GM21515 (cell line): ENCODE measurements around the gene ZBTB11.
"Not testable (repeated sequence)": the region's sequence is repeated elsewhere in the genome, so short reads cannot be mapped to it uniquely, and the experiment has no call there.

Experiments
- ATAC-seq: cut with Tn5 transposase; IDR thresholded peaks from one replicate; pipeline ENCODE4 v1.9.1; 2021; ENCODE audit not compliant: unreplicated experiment

Gene ZBTB11

DNA sequence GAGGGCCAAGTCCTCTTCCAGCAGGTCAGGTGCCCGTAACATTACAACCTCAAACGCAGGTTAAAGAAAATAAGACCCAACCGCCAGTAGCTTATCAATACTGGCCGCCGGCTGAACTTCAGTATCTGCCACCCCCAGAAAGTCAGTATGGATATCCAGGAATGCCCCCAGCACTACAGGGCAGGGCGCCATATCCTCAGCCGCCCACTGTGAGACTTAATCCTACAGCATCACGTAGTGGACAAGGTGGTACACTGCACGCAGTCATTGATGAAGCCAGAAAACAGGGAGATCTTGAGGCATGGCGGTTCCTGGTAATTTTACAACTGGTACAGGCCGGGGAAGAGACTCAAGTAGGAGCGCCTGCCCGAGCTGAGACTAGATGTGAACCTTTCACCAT is 16.6 kb upstream of the ZBTB11 start:
- peak; percentile 87 for ATAC-seq

DNA sequence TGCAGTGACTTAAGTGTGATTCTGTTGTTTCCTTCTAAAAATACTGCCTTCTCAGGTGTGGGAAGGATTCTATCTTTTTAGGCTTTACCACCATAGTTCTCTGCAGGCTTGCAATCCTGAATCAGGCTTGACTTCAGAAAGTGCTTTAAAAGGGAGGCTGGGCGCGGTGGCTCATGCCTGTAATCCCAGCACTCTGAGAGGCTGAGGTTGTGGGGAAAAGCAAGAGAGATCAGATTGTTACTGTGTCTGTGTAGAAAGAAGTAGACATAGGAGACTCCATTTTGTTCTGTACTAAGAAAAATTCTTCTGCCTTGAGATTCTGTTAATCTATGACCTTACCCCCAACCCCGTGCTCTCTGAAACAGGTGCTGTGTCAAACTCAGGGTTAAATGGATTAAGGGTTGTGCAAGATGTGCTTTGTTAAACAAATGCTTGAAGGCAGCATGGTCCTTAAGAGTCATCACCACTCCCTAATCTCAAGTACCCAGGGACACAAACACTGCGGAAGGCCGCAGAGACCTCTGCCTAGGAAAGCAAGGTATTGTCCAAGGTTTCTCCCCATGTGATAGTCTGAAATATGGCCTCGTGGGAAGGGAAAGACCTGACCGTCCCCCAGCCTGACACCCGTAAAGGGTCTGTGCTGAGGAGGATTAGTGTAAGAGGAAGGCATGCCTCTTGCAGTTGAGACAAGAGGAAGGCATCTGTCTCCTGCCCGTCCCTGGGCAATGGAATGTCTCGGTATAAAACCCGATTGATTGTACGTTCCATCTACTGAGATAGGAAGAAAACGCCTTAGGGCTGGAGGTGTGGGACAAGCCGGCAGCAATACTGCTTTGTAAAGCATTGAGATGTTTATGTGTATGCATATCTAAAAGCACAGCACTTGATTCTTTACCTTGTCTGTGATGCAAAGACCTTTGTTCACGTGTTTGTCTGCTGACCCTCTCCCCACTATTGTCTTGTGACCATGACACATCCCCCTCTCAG is 15.0 kb upstream of the ZBTB11 start:
- not testable (repeated sequence) for ATAC-seq

DNA sequence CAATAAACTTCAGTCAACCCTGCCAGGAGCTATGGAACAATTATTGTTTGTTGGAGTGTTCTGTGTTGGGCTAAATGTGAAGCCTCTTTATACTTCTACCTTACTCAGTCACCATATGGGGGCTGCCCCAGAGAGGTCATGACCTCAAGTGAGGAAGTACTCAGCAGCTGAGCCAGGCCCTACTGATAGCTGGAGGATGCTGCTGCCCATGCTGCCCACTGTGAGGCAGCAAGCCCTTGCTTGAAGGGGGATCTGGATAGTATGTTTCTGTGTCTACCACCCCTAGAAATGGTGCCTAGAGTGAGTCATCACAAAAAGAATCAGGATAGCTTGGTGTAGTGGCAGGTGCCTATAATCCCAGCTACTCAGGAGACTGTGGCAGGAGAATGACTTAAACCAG is 14.0 kb upstream of the ZBTB11 start:
- ATAC-seq, result no peak

DNA sequence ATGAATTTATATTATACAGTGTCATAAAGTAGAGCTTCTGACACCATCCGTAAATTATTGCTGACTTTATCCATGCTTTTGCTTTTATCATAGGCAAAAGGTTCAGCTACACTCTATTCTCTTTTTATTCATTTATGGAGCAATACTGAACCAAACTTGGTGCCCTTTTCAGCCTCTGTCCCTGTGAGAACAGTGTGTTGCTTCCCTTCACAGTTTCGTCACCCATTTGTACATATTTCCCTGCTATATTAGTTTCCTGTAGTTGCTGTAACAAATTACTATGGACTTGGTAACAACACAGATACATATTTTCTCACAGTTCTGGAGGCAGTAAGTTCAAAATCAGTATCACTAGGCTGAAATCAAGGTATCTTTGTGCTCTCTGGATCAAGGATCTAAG is 12.4 kb upstream of the ZBTB11 start:
- ATAC-seq, result no peak

DNA sequence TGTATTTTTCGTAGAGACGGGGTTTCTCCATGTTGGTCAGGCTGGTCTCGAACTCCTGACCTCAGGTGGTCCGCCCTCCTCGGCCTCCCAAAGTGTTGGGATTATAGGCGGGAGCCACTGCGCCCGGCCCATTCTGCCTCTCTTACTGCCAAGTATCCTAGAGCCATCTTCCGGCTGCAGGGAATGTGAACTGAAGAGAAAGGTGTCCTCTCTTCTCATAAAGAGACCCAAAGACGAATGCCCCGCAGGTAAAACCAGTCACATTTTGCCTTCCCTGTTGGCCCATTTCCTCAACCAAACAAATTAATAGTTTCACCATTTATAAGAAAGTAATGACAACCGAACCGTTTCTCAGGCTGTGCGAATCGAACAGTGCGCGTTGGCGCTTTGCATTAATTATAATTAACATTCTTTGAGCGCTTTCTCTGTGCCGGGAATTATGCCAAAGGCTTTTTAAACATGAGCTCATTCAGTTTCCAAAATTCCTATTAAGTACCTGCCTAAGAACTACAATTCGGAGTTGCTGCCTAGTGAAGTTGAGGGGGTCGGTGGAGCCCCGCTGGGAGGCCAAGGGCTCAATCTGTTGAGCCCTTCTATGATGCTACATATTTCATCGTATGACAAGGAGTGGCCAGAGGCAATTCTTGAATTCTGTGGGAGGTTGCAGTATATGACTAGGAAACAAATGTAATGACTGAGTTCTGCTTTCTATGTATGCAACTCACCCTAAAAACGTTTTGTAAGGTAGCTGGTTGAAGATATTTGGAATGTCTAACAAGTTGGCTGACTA is 10.4 kb upstream of the ZBTB11 start:
- no peak for ATAC-seq

DNA sequence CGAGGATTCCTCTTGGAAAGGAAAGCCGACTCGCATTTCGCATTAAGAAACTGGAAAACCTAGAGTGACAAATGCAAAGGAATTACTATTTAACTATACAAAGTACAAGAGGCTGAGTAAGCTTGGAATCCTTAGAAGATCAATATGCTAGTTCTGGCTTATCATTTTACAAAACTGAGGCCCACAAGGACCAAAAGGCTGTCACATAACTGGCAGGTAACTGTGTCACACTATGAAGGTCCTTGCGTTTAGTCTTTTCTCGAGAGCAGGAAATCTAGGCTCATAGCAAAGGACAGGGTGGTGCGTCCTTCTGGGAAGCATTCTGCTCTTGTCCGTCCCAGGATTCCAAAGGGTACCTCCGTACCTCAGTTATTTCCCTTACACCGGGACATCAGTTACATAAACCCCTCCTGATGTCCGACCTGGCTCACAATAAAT is 9.0 kb upstream of the ZBTB11 start:
- ATAC-seq, result no peak

DNA sequence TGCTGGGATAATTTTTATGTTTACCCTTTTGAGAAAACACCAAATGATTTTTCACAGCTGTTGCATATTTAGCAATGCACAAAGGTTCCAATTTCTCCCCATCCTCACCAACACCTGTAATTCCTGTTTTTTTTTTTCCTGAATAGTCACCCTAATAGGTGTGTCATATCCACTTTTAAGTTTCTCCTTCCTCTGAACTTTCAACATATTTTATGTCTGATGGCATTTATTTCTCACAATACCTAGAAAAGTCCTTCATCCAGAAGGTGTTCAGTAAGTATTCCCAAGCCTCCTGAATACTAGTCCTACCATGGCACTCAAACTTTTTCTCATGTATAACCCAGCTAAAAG is 8.1 kb upstream of the ZBTB11 start:
- ATAC-seq, result no peak

DNA sequence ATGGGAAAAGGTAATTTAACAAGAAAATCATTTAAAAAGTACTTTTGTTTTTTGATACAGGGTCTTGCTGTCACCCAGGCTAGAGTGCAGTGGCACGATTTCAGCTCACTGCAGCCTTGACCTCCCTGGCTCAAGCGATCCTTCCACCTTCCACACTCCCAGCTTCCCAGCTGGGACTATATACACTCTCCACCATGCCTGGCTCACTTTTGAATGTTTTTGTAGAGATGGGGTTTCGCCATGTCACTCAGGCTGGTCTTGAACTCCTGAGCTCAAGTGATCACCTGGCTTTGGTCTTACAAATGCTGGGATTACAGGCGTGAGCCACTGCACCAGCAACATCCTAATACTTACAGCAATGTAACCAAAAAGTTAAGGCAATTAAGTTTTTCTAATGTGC is 3.5 kb upstream of the ZBTB11 start:
- no peak for ATAC-seq

DNA sequence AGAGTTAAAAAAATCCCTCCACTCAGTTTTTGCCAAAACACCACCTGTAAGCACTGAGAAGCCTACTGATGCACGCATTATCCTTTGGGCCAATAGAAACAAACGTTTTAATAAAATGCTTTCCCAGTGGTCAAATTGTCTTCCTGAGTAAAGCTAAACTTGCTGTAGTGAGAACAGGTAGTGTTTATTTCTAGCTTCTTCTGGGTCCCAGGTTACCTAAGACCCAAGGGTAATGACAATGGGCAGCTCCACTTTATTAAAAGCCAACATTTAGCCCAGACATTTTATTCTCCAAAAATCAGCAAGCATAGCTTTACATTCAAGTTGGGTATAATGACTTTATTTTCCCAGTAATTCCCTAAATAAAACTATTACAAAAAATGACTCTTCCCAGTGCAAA is 1.9 kb upstream of the ZBTB11 start:
- ATAC-seq, result not testable (repeated sequence)

DNA sequence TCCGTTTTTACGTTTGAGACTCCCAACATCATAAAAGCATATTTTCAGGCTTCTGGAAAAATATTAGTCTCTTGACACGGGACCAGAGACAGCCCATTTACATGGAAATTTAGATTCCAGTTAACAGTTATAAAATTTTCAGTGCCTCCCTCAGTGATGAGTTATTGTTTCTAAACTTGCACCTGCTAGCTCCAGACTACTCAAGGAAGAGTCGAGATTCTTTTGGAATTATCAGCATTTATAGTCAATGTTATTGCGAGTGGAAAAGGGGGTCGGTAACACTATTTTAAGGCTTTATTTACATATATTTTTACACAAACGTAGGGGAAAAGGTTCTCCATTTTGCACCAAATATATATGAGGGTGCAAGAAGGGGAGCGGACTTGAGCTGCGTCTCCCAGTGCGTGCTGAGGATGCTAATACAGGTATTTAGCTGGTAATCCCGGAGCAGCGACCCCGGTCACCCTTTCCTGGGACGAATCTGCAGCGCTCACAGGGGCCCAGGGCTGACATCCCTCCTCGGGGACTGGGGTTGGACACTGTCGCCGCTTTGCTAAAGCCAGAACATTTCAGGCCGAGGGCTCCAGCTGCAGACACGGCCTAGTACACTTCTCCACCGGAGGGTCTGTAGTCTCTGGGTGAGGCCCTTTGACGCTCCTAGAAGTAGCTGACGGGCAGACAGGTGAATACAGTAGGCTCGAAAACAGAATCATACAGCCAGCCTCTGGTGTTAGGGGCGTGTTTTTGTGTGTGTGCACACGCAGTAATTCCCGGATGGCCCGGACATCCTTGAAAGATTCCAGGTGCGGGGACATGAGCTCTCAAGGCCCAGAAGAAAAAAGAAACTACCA is 729 bp upstream of the ZBTB11 start:
- ATAC-seq, result no peak

DNA sequence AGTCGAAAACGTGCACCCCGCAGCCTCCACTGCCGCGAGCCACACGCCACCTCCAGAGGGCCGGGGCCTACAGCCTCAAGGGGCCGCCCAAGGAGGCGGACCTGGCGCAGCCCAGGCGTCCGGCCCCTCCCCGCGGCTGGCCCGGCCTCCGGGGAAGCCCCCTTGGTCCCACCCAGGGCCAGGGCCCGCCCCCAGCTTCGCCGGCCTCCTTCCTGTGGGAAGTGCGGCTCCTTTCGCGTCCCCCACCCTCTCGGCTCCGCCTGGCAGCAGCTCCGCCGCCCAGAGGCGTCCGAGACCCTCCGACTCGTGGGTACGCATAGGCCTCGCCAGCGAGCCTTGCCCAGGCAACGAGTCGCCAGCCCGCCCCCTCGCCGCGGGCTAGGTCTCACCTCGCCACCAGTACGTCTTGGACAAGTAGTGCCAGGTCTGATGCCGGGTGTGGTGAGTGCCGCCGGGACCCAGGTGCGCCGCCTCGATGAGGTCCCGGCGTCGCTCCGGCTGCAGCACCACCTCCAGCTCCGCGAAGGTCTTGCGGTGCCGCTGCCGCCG is 642 bp downstream of the ZBTB11 start:
- peak; percentile 87 for ATAC-seq

DNA sequence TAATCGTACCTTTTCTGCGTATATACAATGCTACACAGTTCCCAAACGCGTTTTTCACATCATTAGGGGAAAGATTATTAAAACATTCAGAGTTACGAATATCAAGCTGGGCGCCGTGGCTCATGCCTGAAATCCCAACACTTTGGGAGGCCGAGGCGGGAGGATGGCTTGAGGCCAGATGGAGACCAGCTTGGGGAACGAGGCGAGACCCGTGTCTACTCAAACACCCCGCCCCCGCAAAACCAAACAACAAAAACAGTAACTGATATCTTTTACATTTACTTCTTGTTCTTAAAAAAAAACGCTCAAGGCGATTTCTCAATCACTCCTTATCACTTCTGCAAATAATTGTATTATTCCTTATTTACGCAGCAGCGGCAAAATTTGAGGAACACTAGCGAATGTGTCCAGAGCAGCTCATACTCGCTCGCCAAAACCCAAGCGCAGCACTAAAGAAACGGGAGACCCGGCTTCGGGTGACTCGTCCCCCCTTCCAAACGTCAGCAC is 1.2 kb downstream of the ZBTB11 start:
- ATAC-seq, result no peak

DNA sequence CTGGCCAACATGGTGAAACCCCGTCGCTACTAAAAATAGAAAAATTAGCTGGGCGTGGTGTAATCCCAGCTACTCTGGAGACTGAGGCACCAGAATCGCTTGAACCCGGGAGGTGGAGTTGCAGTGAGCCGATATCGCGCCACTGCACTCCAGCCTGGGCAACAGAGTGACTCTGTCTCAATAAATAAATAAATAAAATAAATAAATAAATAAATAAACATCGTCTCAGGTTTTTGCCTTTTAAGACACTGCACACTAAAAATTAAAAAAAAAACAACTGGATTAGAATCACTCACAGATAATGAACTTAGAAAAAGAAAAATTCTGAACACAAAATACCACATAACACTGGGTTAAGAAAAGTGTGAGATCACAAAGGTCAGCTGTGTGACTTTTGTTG is 2.4 kb downstream of the ZBTB11 start:
- ATAC-seq, result no peak

DNA sequence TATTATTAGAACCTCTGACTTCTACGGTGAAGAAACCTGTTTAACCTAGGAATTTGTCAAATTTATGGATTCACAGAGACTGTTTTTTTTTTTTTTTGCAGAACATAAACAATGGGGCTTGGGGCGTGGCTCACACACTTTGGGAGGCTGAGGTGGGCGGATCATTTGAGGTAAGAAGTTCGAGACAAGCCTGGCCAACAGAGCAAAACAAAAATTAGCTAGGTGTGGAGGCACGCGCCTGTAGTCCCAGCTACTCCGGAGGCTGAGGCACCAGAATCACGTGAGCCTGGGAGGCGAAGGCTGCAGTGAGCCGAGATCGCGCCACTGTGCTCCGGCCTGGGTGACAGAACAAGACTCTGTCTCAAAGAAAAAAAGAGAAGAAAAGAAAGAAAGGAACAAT is 3.0 kb downstream of the ZBTB11 start:
- no peak for ATAC-seq

DNA sequence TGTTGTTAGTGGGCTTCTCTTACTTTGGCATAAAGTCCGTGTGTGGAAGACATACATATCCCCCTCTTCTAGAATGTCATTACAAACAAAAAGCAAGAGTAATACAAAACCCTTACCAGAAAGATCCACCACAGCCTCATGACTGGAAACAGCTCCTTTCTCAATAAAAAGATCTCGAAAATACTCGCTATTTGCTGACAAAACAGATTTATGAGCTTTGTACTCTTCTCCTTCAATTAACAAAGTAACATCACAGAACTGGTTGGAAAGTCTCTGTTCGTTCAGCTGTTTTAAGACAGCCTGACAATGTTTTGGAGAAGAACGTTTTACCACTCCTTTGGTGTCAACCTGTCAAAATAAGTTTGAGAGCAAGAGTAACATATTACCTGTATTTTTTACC is 5.9 kb downstream of the ZBTB11 start:
- ATAC-seq, result no peak

DNA sequence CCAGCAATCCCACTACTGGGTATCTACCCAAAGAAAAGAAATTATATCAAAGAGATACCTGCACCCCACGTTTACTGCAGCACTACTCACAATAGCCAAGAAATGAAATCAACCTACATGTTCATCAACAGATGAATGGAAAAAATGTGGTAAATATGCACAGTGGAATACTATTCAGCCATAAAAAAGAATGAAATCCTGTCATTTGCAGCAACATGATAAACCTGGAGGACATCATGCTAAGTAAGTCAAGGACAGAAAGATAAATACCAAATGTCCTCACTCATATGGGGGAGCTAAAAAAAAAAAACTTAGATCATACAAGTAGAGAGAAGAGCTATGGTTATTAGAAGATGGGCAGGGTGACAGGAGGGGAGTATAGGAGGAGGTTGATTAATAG is 9.1 kb downstream of the ZBTB11 start:
- ATAC-seq, result no peak

DNA sequence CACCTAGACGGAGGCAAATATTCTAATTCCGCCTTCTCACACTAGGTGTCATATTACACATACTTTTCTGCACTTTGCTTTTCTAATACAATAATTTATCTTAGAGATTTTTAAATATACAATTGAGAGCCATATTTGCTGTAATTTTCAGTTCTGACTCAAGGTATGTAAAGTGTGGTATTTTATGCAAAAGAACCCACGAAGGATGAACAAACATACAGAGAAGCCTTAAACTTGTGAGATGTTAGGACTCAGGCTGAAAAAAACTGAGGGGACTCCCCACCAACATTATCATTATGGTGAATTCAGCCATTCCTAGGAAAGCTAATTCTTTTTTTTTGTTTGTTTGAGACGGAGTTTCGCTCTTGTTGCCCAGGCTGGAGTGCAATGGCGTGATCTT is 9.6 kb downstream of the ZBTB11 start:
- no peak for ATAC-seq

DNA sequence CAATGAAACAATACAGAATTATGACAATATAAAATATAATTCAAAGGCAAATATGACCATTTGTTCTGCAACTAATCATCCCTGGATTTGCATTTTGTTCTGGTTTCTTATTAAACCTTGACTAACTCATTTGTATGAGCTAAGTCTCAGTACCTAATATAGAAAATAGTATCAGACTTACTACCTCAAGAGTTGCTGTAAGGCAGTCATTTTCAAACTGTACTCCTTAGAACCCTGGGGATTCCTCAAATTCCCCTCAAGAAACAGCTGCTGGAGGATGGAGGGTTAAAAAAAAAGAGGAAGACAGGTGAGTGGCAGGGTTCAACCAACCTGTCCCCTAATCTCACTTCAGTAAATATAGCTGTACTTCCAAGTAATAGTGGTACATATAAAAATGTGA is 11.1 kb downstream of the ZBTB11 start:
- no peak for ATAC-seq

DNA sequence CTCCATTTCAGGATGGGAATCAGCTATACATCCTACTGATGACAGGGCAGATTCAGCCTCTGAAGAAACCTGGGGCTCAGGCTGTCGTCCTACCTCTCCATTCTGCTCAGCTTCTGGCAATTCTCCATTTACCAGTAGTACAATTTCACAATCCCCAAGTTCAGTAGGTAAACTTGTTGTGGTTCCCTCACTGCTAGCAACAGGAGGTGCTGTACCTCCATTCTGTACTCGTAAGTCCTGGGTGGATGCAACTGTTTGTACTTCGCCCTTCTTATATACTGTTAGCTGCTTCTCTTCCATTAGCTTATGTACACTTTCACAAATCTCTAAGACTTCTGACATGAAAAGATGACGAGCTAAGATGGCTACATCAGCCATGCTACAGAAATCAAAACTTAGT is 11.6 kb downstream of the ZBTB11 start:
- no peak for ATAC-seq

DNA sequence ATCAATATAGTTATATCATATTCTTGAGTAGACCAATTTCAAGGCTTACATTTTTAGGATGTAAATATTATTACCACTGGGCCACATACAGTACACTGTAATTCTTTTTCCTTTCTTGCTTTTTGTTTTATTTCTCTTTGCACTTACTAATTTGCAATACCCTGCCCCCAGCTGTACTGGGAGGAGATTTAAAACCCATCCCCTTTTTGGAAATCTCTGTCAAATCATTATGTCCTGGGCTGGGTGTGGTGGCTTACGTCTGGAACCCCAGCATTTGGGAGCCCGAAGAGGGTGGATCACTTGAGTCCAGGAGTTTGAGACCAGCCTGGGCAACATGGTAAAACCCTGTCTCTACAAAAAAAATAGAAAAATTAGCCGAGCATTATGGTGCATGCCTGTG is 16.2 kb downstream of the ZBTB11 start:
- no peak for ATAC-seq

DNA sequence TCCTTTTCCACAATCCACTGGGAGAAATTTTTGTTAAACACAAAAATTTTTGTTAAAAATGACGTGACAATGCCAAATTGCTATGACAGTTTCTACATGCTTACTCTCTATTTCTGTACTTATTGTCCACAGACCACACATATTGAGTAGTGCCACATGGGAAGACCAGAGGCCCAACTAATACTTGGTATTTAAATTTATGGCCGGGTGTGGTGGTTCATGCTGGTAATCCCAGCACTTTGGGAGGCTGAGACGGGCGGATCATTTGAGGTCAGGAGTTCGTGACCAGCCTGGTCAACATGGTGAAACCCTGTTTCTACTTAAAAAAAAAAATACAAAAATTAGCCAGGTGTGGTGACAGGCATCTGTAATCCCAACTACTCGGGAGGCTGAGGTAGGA is 20.3 kb downstream of the ZBTB11 start:
- ATAC-seq, result no peak
